ENCODE measurements around the gene NTRK2.

- TF ChIP-seq POLR2A (IDR thresholded peaks at IDR 0.05) (no peak), CTCF (IDR thresholded peaks at IDR 0.05) (no peak)
Measured at GRCh38 chr9:84937581-84937980, 268.1 kb downstream of the NTRK2 start.
